Upper lobe of left lung (tissue), 6 donors: ENCODE measurements around the gene ERVV-1. TPM values are rescaled to one million over a fixed set of nuclear protein-coding genes. Genes with fewer than 3 reads are reported as not detected.
A peak's percentile ranks its signal among the peaks of the same experiment; 100 is the strongest.

Source experiments
- ATAC-seq, 2 donors: fragments of 200-7000 bp; cut with Tn5 transposase; one replicate each; pipeline ENCODE4 v1.9.1; 2022; ENCODE audit warnings: mild to moderate bottlenecking in 2 of 2, moderate library complexity in 2 of 2; ENCODE audit not compliant: low FRiP score in 2 of 2
- DNase-seq, 2 donors: peaks; one replicate each; pipeline ENCODE4 v3.0.0-alpha.2; 2019 to 2020
- H3K27ac ChIP-seq, 4 donors: fragments of 200-600 bp; sonication (generic); one replicate each; pipeline ENCODE4 v1.5.1; 2016 to 2019
- H3K27me3 ChIP-seq, 4 donors: fragments of 200-600 bp; sonication (generic); one replicate each; pipeline ENCODE4 v1.5.1; 2017 to 2019
- H3K36me3 ChIP-seq, 4 donors: fragments of 200-600 bp; sonication (generic); one replicate each; pipeline ENCODE4 v1.5.1; 2016 to 2019
- H3K4me1 ChIP-seq, 4 donors: fragments of 200-600 bp; sonication (generic); one replicate each; pipeline ENCODE4 v1.5.1; 2018 to 2019
- H3K4me3 ChIP-seq, 4 donors: fragments of 200-600 bp; sonication (generic); one replicate each; pipeline ENCODE4 v1.5.1; 2017 to 2019; ENCODE audit warnings: mild to moderate bottlenecking in 2 of 4, moderate library complexity in 1 of 4
- H3K9me3 ChIP-seq, 4 donors: fragments of 200-600 bp; sonication (generic); one replicate each; pipeline ENCODE4 v1.5.1; 2018 to 2019
- EP300 ChIP-seq, 4 donors: sonication (generic); formaldehyde crosslinking; IDR thresholded peaks; one replicate each; pipeline ENCODE4 v1.5.1; 2017; ENCODE audit warnings: antibody characterized with exemption in 4 of 4, control low read depth in 2 of 4
- POLR2A ChIP-seq, 4 donors: fragments of 450-650 bp; IDR thresholded peaks; one replicate each; pipeline ENCODE4 v1.5.1; 2016 to 2017; ENCODE audit warnings: antibody characterized with exemption in 4 of 4, mild to moderate bottlenecking in 2 of 4
- POLR2AphosphoS5 ChIP-seq, 2 donors: sonication (generic); formaldehyde crosslinking; IDR thresholded peaks; one replicate each; pipeline ENCODE4 v1.5.1; 2017; ENCODE audit warnings: antibody characterized with exemption in 2 of 2
- WGBS, 2 donors: methylation state at CpG; one replicate each; pipeline ENCODE4 v1.1.5; 2017 to 2018; 5-methylcytosine and 5-hydroxymethylcytosine counted together
- total RNA-seq, 6 donors: library from RNA; depleted of rRNA in 4 of 6; stranded (reverse); fragments of >200 nt in 4 of 6; gene quantifications; one replicate each; pipeline versions ENCODE4 v1.1.0 to v1.2.1, GENCODE V29; 2016 to 2021
- TF ChIP-seq, protein P1 (sequence below), 6 experiments: fragments of 450-650 bp in 4 of 6; fragments of 200-600 bp in 2 of 6; sonication (generic) in 2 of 6; IDR thresholded peaks; one replicate each; pipeline ENCODE4 v1.5.1; 2016 to 2019; ENCODE audit warnings: antibody characterized with exemption in 6 of 6
- donor health status: DM: no; HTN: no; CAD: no; lungs with moderate emphysema.
- donor health status: DM: no; HTN: yes; CAD: no; lungs with severe emphysema.

The ERVV-1 gene
- total RNA-seq, 6 donors from 2014 or later = not detected

DNA sequence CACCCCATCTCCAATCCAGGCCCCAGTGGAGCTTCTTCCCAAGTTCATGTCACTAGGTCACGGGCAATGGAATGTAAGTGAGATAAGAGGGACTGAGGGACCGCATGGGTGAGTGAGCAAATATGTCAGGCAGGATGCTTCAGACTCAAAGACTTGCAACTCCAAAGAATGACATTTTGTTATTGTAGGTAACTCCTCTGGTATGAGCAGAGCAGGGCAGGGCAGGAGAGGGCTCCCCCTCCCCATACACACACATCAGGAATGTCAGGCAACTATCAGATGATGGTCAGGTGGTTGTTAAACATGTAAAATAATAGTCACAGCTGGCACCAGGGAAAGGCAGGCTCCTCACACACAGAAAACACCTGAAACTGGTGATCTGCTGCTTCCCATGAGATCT is 41.4 kb downstream of the ERVV-1 start:
- 24 to 48% methylated on average over 2 of the region's 2 CpGs for WGBS, 2 donors
- no peaks in the 10 kb centered on the region for H3K36me3 ChIP-seq
- ATAC-seq = no peak
- no peak overlapping the region for H3K27ac ChIP-seq
- H3K4me3 ChIP-seq = no peak overlapping the region
- no peak for DNase-seq
- no peaks in the 10 kb centered on the region for H3K27me3 ChIP-seq
- TF ChIP-seq POLR2AphosphoS5 (IDR thresholded peaks at IDR 0.05) = no peak
- H3K4me1 ChIP-seq = peaks cover 0 to 9% (median 0%) of the 10 kb centered on the region in 4 donors
- peaks cover 0 to 53% (median 38%) of the 10 kb centered on the region in 4 donors for H3K9me3 ChIP-seq

DNA sequence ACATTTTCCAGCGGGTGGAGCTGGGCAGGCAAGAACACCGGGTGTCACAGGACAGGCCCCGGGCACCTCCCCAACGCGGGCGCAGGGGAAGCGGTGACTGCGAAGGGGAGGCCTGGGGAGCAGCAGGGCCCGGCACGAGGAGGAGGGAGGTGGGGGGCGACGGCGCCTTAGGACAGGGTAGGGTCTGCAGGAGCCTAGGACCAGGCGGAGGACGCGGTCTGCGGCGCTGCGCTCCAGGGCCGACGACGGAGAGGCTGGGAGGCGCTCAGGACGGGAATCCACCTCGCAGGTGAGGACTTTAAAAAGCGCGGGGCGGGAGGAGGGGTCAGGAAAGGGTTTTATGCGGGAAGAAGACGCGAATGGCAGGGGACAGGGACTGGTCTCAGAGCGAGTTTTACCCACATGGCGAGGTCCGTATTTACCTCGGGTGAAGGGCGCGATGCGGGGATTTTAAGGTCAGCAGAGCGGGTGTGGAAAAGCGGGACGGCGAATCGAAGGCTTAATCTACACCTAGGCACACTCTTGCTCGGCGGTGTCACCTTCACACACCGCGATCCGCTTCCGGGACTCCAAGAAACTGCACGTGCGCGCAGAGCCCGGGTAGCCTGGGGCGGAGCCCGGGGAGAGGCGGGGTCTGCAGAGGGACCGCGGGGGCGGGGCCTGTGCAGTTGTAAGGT is 44.3 kb downstream of the ERVV-1 start:
- no peaks in the 10 kb centered on the region for H3K36me3 ChIP-seq
- H3K27me3 ChIP-seq = no peaks in the 10 kb centered on the region
- peaks cover 0 to 9% (median 0%) of the 10 kb centered on the region in 4 donors for H3K4me1 ChIP-seq
- TF ChIP-seq, protein P1, sequence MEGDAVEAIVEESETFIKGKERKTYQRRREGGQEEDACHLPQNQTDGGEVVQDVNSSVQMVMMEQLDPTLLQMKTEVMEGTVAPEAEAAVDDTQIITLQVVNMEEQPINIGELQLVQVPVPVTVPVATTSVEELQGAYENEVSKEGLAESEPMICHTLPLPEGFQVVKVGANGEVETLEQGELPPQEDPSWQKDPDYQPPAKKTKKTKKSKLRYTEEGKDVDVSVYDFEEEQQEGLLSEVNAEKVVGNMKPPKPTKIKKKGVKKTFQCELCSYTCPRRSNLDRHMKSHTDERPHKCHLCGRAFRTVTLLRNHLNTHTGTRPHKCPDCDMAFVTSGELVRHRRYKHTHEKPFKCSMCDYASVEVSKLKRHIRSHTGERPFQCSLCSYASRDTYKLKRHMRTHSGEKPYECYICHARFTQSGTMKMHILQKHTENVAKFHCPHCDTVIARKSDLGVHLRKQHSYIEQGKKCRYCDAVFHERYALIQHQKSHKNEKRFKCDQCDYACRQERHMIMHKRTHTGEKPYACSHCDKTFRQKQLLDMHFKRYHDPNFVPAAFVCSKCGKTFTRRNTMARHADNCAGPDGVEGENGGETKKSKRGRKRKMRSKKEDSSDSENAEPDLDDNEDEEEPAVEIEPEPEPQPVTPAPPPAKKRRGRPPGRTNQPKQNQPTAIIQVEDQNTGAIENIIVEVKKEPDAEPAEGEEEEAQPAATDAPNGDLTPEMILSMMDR (IDR thresholded peaks at IDR 0.05) = no peak
- TF ChIP-seq POLR2A (IDR thresholded peaks at IDR 0.05) = no peak
- TF ChIP-seq POLR2AphosphoS5 (IDR thresholded peaks at IDR 0.05) = no peak
- no peak for TF ChIP-seq EP300 (IDR thresholded peaks at IDR 0.05)
- peak overlapping the region in 2 of 4 donors; percentile 4 to 10 for H3K4me3 ChIP-seq
- 7 to 8% methylated on average over 20 to 58 of the region's 59 CpGs for WGBS, 2 donors
- no peak for ATAC-seq
- H3K27ac ChIP-seq = no peak overlapping the region
- DNase-seq = peak in 1 of 2 donors; percentile 79
- H3K9me3 ChIP-seq = peaks cover 4 to 74% (median 54%) of the 10 kb centered on the region in 4 donors

Other genes starting within 250 kb of the ERVV-1 start
- 10 to 100 TPM in 5 of 6 donors, 1 to 10 TPM in 1; 9.4 to 68.1 (median 11.1) TPM for gene ZNF600, start 227.1 kb upstream of the ERVV-1 start, total RNA-seq
- gene ZNF28, start 192.3 kb upstream of the ERVV-1 start, total RNA-seq = 10 to 100 TPM in 5 of 6 donors, 1 to 10 TPM in 1; 9.3 to 21.1 (median 12.8) TPM
- gene ZNF468, start 156.3 kb upstream of the ERVV-1 start, total RNA-seq = 10 to 100 TPM in 5 of 6 donors, 1 to 10 TPM in 1; 7.3 to 37.7 (median 19.6) TPM
- 10 to 100 TPM in 3 of 6 donors, 1 to 10 TPM in 3; 3.6 to 41.9 (median 10.1) TPM for gene ZNF320, start 116.3 kb upstream of the ERVV-1 start, total RNA-seq
- gene ZNF888, start 90.5 kb upstream of the ERVV-1 start, total RNA-seq = 10 to 100 TPM in 2 of 6 donors, 1 to 10 TPM in 4; 3.2 to 13.6 (median 6.9) TPM
- 10 to 100 TPM in 2 of 6 donors, 1 to 10 TPM in 4; 6.7 to 14.6 (median 8.8) TPM for gene ZNF816, start 51.0 kb upstream of the ERVV-1 start, total RNA-seq
- not detected for gene ERVV-2, start 30.8 kb downstream of the ERVV-1 start, total RNA-seq
- 100 to 1,000 TPM in 1 of 6 donors, 10 to 100 TPM in 5; 25.0 to 150 (median 48.5) TPM for gene ZNF160, start 89.5 kb downstream of the ERVV-1 start, total RNA-seq
- gene ZNF415, start 119.0 kb downstream of the ERVV-1 start, total RNA-seq = 1 to 10 TPM; 2.4 to 7.9 (median 4.3) TPM
- gene ZNF347, start 145.1 kb downstream of the ERVV-1 start, total RNA-seq = 10 to 100 TPM in 4 of 6 donors, 1 to 10 TPM in 2; 5.3 to 21.0 (median 10.3) TPM
- 1 to 10 TPM; 1.7 to 5.2 (median 3.4) TPM for gene ZNF665, start 179.4 kb downstream of the ERVV-1 start, total RNA-seq
- 10 to 100 TPM in 4 of 6 donors, 1 to 10 TPM in 2; 5.2 to 19.9 (median 12.5) TPM for gene ZNF677, start 241.0 kb downstream of the ERVV-1 start, total RNA-seq
- not detected for gene VN1R2, start 244.4 kb downstream of the ERVV-1 start, total RNA-seq